Measurements from ENCODE around the gene ADAP1.

- TF ChIP-seq CTCF (IDR thresholded peaks at IDR 0.05) = no peak
- no peak for TF ChIP-seq POLR2A (IDR thresholded peaks at IDR 0.05)
Observed at GRCh38 chr7:859359-860030, 95.0 kb downstream of the ADAP1 start.

Measured in heart left ventricle (tissue), 13 donors.